ENCODE measurements around the gene RAX2. TPM values are rescaled to one million over a fixed set of nuclear protein-coding genes. Genes with fewer than 3 reads are reported as not detected.
"Not testable (repeated sequence)": the region's sequence is repeated elsewhere in the genome, so short reads cannot be mapped to it uniquely, and the experiment has no call there.

The RAX2 gene
- total RNA-seq, result not detected

DNA sequence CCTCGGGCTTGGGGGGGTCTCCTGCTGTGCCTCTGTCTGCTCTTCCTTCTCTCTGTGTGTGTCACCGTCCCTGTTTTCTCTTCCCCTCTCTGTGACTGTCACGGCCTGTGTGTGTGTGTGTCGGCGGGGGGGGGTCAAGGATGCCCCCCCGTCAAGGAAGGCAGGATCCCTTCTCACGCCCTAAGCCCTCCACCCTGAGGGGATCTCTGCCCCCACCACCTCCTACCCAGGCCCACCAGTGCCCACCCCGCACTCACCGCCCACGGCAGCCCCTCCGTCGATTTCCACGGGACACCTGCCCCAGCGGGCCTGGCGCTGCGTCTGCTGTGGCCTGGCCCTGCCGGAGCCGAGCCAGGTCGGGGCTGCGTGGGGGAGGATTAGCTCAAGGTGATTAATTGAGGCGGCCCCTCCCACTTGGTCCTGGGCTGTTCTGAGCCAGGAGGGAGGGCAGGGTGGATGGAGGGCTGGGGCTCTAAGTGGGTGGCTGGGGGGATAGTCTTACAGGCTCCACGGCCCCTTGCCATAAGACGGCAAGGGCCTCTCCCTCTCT is at the start of gene RAX2:
RAX2 (minus strand) TSS at position 323 of the 550 bp plus-strand sequence. CDS start 486 bp downstream, outside the sequence.
- DNase-seq (ENCODE audit: low spot score), result no peak

DNA sequence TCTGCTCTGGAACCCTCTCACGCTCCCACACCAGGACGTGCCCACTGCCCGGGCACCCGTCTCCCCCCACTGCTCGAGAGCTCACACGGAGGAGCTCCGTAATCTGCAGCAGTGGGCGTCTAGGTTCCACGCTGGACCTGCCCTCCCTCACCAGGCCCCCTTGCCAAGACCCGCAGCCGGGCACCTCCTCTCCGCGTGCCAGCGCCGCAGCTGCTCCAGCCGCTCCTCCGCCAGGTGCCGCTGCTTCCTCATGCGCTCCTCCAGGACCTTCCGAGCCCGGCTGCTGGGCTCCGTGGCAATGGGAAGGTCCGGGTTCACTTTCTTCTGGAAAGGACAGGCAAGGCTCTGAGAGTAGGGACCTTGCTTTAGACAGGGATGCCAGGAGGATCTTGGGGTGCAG is 49.1 kb upstream of the RAX2 start:
- no peak for DNase-seq (ENCODE audit: low spot score)

DNA sequence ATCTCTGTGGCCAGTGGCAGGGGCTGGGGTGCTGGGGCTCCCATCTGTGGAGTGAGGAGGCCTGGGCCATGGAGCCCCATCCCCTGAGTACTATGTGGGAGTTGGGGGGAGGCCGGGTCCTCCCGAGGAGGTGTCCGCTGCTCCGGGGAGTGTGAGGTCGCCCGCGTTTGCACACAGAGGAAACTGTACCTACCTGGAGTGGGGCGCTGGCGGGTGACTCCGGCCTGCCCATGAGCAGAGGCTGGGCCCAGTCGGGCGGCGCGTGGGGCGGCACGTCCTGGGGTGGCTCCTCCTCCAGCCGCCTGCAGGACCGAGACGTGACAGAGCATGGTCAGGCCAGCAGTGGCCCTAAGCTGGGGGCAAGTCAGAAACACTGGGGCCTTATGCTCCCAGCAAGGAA is 48.0 kb upstream of the RAX2 start:
- no peak for DNase-seq (ENCODE audit: low spot score)

DNA sequence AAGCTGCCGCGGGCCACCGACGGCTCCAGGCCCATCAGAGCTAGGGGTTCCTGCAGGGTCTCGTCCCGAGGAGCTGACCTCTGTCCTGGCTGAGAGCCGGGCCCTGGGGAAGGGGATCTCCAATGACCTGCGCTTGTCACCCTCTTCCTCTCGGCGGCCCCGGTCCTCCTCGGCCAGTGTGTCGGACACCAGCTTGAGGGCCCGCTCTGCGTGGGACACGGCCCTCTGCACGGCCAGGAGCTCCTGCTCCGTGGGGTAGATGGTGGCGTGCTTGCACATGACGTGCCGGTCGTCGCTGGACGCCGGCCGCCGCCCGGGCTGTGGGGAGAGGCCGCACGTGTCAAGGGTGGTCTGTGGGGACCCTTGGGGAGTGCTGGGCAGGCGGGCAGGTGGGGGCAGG is 46.9 kb upstream of the RAX2 start:
- DNase-seq (ENCODE audit: low spot score), result no peak

DNA sequence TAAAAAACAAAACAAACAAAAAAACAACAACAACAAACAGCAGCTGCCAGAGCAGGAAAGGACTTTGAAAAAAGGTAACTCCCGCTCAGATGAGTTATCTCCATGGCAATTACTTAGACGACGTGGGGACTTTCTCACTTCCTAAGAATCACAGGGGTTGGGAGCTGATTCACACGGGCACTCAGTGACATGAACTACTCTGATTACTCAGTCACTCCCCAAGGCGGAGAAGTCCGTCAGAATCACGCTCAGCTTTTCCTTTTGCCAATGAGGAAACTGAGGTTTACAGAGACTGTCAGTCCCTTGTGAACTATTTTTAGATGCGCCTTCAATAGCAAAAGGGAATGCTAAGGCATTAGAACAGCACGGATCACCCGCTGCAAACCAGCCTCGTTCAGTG is 46.4 kb upstream of the RAX2 start:
- DNase-seq (ENCODE audit: low spot score), result no peak

DNA sequence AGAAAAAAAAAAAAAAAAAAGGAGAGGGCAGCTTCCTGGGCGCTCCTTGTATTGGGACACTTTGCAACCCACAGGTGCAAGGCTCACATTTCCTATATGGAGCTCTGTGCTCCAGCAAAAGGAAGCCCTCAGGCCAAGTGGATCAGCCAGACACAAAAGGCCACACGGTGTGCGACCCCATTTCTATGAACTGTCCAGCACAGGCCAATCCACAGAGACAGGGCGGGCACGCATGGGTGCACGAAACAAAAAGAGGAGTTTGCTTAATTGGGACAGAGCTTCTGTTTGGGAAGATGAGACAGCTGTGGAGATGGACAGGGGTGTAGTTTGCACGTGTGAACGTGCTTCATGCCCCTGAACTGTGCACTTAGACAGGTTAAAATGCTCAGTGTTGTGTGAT is 45.7 kb upstream of the RAX2 start:
- no peak for DNase-seq (ENCODE audit: low spot score)

DNA sequence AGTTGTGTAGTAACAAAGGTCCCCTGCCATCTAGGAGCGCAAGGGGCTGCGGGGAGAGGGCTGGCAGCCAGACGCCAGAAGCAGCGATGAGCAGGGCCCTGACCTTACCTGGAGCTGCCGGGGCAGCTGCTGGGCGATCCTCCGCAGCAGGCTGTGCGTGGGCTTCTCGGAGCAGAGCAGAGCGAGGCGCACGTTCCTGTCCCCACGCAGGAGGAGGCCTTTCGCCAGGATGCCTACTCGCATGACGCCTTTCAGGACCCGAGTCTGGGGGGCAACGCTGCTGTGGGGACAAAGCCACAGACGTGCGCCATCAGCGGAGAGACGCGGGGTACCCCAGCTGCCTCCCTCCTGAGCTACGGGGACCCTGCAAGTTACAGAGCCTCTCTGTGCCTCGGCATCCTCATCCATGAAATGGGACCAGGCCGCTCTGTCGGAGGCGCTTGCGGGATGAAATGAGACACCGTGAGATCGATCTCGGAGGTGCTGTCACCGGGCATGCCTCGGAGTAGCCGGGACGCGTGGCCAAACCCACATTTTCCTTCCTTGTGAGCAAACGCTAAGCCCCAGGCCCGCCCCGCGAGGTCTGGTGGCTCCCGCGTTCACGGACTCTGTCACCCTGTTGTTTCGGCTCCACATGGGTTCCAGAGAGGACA is 44.7 kb upstream of the RAX2 start:
- no peak for DNase-seq (ENCODE audit: low spot score)

DNA sequence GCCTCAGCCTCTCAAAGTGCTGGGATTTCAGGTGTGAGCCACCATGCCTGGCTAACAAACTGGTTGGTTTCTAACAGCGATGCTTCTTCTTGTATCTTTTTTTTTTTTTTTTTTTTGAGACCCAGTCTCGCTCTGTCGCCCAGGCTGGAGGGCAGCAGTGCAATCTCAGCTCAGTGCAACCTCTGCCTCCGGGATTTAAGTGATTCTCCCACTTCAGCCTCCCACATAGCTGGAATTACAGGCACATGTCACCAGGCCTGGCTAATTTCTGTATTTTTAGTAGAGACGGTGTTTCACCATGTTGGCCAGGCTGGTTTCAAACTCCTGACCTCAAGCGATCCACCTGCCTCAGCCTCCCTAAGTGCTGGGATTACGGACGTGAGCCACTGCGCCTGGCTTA is 44.1 kb upstream of the RAX2 start:
- DNase-seq (ENCODE audit: low spot score), result not testable (repeated sequence)

DNA sequence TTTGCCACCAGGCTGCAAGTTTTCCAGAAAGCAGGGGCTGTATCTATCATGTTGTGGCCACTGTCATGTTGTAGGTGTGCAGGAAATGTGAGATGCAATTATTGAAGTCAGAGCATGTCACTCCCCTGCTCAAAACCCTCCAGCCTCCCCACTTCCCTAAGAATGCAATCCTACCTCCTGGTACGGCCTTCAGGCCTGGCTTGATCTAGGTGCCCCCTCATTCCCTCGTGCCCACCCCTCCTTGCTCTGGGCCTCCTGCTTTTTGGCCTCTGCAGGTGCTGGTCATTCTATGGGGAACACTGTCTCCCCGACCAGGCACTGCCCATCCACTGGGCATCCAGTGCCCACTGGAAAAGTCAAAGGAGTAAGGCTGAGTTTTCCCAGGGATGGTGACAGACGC is 42.6 kb upstream of the RAX2 start:
- no peak for DNase-seq (ENCODE audit: low spot score)

DNA sequence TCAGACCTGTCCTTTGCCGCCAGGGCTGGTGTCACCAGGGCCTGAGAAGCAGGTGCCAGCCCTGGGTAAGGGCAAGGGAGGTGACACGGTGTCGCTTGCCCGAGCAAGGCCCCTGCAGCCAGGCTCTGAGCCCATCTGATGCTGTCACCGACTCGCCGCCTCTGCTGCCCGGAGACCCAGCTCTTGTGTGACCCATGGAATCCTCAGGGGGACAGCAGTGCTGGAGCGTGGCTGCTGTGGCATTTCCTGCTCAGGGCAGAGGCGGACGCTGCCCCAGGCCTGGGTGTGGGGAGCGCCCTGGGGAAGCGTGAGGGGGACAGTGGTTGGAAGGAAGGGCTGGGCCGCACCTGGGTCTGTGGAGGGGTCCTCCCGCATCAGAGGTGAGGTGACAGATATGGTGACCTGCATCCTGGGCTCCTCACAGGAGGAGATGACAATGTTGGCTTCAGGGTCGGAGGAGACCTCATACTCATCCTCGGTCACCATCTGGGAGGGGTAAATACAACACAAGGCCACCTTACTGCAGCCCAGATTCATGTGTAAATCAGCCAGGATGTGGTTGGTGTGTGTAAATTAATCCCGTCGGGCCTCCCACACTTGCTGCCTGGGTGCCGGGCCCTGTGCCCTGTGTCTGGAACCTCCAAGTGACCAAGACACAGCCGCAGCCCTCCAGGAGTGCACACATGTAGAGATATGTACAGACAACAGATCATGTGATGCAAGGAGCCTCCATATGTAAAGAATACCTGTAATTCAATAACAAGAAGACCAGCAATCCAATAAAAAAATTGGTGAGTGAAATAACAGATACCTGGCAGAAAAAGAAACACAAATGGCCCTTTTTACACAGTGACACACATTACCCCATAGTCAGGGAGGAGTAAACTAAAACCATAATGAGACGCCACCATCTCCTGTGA is 41.7 kb upstream of the RAX2 start:
- DNase-seq (ENCODE audit: low spot score), result no peak

DNA sequence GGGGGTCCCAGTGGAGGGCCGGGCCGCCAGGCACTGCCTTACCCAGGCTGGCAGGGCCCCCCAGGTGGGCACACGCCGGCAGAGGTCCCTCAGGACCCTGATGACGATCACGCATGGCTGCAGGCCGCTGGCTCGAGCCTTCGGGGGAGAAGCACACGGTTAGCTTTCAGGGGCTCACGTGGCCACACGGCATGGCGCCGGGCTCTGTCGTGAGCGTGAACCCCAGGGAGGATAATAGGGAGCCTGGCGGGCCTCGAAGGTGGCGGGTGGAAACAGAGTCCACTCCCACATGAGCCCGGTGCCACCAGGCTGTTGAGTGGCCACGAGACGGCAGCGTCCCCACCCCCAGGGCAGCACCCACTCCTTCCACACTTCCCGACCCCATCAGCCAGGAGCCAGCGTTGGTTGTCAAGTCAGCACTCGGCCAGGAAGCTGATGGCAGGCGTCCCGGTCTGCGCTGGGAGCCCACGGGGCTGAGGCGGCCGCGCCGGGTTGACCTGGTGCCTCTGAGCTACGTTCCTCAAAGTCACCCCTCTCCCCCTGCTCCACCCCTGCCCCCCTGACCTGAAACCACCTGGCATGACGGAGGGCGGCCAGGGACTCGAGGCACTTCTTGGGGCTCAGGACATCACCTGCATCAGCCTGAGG is 38.8 kb upstream of the RAX2 start:
- DNase-seq (ENCODE audit: low spot score), result no peak

DNA sequence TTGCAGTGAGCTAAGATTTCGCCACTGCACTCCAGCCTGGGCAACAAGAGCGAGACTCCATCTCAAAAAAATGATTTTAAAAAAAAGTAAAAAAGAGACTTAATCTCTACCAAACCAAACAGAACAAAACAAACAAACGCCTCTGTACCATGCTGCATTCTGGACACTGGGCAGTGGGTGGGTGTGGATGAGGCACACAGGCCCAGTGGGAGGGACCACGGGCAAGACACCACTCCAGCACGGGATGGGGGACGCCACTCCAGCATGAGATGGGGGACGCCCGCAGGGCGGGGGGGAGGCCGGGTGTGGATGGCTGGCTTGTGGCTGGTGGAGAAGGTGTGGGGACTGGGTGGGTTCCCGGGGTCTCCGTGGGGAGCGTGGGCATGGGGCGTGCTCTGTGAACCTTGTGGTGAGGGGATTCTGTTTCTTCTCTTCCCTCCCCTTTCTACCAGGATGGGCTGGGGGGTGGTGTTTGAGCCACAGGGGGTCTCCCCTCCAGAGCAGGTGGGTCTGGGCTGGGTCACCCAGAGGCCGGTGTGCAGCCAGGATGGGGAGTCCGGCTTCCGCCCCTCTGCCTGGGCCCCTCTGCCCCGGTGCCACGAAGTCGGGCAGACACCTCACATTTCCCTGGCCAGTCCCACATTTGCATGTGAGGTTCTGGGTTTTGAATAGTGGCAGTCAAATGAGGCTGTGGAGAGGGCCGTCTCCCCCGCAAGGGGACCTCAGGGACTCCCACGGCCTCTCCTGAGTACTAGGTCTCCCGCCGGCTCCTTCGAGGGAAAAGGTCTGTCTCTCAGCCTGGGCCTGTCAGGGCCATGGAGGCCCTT is 38.1 kb upstream of the RAX2 start:
- no peak for DNase-seq (ENCODE audit: low spot score)

DNA sequence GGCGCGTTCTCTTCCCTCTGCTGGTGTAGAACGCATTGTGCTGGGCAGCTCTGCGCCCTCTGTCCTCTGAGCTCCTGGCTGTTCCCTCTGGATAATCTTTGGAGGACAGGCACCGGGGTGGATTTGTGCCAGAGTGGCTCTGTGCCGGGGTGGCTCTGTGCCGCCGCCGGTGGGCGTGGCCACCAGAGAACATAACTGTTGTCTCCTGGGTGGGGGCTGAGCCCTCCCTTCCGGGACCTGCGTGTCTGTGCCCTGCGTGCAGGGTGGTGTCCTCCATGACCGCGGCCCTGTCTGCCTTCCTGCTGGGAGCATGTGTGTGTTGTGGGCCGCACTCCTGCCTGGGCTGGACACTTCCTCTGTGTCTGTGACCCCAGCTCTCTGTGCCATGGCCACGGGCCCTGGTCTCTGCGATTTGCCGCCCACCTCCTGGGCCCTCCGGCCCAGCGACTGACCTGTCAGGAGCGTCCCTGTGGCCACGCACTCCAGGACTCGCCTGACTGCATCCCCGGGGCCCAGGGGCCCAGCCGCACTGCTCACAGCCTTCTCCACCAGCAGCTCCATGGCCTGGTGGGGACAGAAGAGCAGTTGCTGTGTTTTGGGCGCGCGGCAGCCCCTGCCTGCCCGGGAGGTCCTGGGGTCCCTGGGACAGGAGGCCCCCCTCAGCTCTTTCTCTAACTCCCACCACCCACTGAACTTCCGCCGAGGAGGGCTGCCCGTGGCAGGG is 36.6 kb upstream of the RAX2 start:
- no peak for DNase-seq (ENCODE audit: low spot score)

DNA sequence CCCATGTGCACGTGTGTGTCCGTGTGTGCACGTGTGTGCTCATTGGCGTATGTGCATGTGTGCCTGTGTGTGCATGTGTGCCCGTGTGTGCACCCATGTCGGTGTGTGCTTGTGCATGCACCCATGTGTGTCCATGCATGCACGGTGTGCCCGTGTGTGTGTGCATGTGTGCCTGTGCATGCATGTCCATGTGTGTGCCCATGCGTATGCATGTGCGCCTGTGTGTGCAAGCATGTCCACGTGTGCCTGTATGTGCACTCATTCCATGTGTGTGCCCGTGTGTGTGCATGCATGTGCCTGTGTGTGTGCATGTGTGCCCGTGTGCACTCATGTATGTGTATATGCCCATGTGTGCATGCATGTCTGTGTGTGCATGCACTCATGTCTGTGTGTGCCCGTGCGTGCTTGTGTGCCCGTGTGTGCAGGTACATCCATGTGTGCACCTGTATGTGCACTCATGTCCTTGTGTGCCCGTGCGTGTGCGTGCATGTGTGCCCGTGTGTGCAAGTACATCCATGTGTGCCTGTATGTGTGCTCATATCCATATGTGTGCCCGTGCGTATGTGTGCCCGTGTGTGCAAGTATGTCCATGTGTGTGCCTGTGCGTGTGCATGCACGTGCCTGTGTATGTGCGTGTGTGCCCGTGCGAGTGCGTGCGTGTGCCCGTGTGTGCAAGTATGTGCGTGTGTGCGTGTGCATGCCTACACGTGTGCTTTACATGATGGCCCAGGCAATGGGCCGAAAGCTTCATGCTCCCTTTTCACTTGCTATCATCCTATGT is 35.7 kb upstream of the RAX2 start:
- no peak for DNase-seq (ENCODE audit: low spot score)

DNA sequence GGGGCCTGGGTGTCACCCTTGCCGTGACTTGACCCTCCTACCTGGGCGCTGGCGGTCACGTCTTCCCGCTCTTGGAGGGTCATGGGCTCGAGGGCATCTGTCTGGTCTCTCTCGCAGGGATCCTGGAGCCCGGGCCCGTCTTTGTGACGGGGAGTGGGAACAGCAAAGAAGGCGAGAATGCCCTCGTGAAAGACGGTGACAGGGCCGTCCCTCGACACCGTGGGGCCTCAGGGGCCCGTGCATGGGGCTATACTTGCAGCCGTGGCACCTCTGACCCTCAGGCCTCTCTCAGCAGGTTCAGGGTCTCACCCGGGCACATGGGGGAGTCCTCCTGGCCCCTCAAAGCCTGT is 35.1 kb upstream of the RAX2 start:
- DNase-seq (ENCODE audit: low spot score), result no peak

DNA sequence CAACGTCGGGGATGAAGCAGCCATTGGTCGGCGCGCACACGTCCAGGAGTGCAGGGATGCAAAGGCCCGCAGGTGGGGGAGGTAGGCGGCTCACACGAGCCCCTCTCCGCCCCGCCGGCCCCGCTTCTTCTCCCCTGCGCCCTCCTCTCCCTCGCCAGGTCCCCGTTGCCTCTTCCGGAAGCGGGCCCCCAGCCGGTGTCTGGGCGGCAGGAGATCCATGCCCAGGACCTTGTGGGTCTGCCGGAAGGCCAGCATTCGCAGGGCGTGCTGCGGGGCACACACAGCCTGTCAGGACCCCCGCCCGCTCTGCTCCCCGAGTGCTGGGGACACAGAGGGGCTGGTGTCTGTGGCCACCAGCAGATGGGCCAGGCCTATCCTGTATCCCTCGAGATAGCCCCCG is 33.8 kb upstream of the RAX2 start:
- DNase-seq (ENCODE audit: low spot score), result no peak

DNA sequence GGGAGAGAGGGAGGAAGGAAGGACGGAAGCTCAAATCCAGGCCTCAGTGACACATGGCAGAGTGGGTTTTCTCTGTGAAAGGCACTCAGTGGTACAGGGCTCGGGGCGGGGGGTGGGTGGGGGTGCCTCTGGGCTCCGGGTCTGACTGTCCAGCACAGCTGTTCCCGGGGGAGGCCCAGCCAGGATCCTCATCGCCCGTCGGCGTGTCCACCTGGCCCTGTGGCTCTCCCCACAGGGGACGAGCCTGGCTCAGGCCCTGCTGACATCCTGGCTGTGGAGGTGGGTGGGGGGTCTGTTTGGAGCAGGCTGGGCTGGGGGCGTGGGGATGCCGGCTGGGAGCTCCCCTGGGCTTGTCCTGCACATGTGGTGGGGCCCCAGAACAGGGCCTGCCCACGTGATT is 32.4 kb upstream of the RAX2 start:
- DNase-seq (ENCODE audit: low spot score), result no peak

DNA sequence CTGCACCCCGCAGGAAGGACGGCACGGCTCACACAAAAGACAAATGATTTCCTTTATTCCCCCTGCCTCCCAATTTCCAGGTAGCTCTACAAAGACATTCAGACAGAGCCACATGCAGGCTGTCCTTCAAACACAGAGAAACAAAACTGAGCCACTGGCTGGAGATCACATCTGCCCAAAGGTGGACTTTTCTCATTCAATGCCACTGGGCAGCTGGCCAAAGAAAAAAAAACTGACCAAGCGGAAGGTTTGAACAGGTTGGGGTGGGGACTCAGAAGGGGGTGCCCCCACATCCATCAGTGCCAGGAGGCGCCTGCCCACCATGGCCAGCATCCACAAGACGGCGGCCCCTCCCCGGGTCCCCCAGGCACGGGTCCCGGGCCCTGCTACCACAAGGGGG is 32.0 kb upstream of the RAX2 start:
- DNase-seq (ENCODE audit: low spot score), result no peak

DNA sequence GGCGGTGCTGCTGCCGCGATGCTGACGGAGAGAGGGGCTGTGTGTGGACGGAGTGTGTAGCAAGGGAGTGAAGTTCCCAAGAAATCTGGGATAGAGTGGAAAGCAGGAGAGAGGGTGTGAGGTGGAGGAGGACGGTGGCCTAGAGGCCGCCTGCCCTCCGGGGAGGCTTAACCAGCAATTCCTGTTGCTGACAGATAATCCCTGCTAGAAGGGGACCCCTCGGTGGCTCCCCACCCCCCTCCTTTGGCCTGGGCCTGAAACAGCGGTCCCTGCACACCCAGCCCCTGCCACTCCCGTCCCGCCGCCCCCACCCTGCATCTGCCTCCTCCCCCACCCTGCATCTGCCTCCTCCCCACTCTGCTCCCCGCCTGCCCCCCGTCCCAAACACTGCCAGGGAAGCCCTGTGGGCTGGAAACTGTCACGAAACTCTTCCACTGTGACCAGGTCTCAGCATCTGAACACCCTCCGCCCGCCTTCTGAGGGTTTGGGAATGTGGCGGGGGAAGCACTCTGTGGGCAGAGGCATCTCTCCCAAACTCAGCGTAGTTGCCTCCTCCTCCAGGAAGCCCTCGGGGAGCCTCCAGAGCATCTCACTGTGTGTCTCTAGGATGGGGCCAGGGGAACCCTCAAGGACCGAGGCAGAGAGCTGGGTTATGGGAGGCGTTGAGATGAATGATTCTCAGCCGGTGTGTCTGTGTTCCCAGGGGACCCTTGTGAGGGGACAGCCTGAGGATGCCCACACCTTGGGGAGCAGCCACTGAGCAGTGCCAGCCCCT is 31.3 kb upstream of the RAX2 start:
- DNase-seq (ENCODE audit: low spot score), result no peak
